ENCODE measurements around the gene LDLRAP1. TPM values are rescaled to one million over a fixed set of nuclear protein-coding genes. Genes with fewer than 3 reads are reported as not detected.

Gene LDLRAP1
- total and polyA plus RNA-seq, 3 donors from 2014 or later = 11.7 to 19.8 (median 16.6) TPM

GRCh38 chr1:25524568-25525360 lies 18.6 kb upstream of the LDLRAP1 start:
- intact Hi-C loops (cut with DNase I; ENCODE audit: low total_unique reads) = loop anchor here (10.0 kb wide), 1 partner anchor 260 kb away; no protein-coding TSS in a partner anchor
- H3K36me3 ChIP-seq (ENCODE audit: low read depth, missing control alignments) = no peaks in the 10 kb centered on the region
- no peak overlapping the region for H3K27ac ChIP-seq
- TF ChIP-seq CTCF (IDR thresholded peaks at IDR 0.05) (no peak), POLR2A (IDR thresholded peaks at IDR 0.05) (no peak)
- DNase-seq = no peak
- H3K4me1 ChIP-seq = no peaks in the 10 kb centered on the region
- H3K27me3 ChIP-seq = no peaks in the 10 kb centered on the region
- H3K9me3 ChIP-seq = no peaks in the 10 kb centered on the region
- 74 to 79% methylated on average over 14 to 15 of the region's 15 CpGs for WGBS, 2 donors
- no peak overlapping the region for H3K4me3 ChIP-seq

- TF ChIP-seq POLR2A (IDR thresholded peaks at IDR 0.05) = no peak
- TF ChIP-seq CTCF (IDR thresholded peaks at IDR 0.05) = no peak
- intact Hi-C loops (cut with DNase I; ENCODE audit: low total_unique reads) = loop anchor here (10.0 kb wide), 1 partner anchor 259 kb away; no protein-coding TSS in a partner anchor
- H3K27ac ChIP-seq = no peak overlapping the region
- no peaks in the 10 kb centered on the region for H3K36me3 ChIP-seq (ENCODE audit: low read depth, missing control alignments)
- no peak overlapping the region for H3K4me3 ChIP-seq
- H3K4me1 ChIP-seq = no peaks in the 10 kb centered on the region
- 91 to 100% methylated on average over 4 of the region's 4 CpGs for WGBS, 2 donors
- DNase-seq = no peak
- no peaks in the 10 kb centered on the region for H3K27me3 ChIP-seq
- H3K9me3 ChIP-seq = no peaks in the 10 kb centered on the region
Observed at GRCh38 chr1:25525361-25525688, 18.1 kb upstream of the LDLRAP1 start.

- Histone ChIP-seq H3K4me3 (no peak overlapping the region), H3K36me3 (ENCODE audit: low read depth, missing control alignments) (no peaks in the 10 kb centered on the region), H3K4me1 (no peaks in the 10 kb centered on the region), H3K9me3 (no peaks in the 10 kb centered on the region), H3K27me3 (no peaks in the 10 kb centered on the region), H3K27ac (no peak overlapping the region)
- TF ChIP-seq POLR2A (IDR thresholded peaks at IDR 0.05) (no peak), CTCF (IDR thresholded peaks at IDR 0.05) (no peak)
- WGBS, 2 donors = 94 to 95% methylated on average over 2 of the region's 2 CpGs
- intact Hi-C loops (cut with DNase I; ENCODE audit: low total_unique reads) = loop anchor here (10.0 kb wide), 1 partner anchor 258 kb away; no protein-coding TSS in a partner anchor
- no peak for DNase-seq
Observed at GRCh38 chr1:25526753-25527152, 16.7 kb upstream of the LDLRAP1 start.

GRCh38 chr1:25527226-25527846 lies 16.1 kb upstream of the LDLRAP1 start:
- Histone ChIP-seq H3K27ac (no peak overlapping the region), H3K4me1 (no peaks in the 10 kb centered on the region), H3K36me3 (ENCODE audit: low read depth, missing control alignments) (no peaks in the 10 kb centered on the region), H3K9me3 (no peaks in the 10 kb centered on the region), H3K27me3 (no peaks in the 10 kb centered on the region), H3K4me3 (no peak overlapping the region)
- TF ChIP-seq POLR2A (IDR thresholded peaks at IDR 0.05) (no peak), CTCF (IDR thresholded peaks at IDR 0.05) (no peak)
- no peak for DNase-seq
- 59 to 65% methylated on average over 12 of the region's 12 CpGs for whole genome bisulfite sequencing, 2 donors
- intact Hi-C loops (cut with DNase I; ENCODE audit: low total_unique reads) = loop anchor here (10.0 kb wide), 1 partner anchor 257 kb away; no protein-coding TSS in a partner anchor
